OCI-LY3 (cell line): Measurements from ENCODE around the gene FCHSD1.

Source experiments
- EZH2phosphoT487 ChIP-seq: fragments of 200-600 bp; shearing (Covaris generic); IDR thresholded peaks from 2 replicates; pipeline ENCODE4 v1.6.1; 2018; ENCODE audit warnings: antibody characterized with exemption, mixed run types, low read depth
- TF ChIP-seq, protein P1 (sequence below): fragments of 200-600, 300-600 bp; sonication (generic); IDR thresholded peaks from 2 replicates; pipeline ENCODE4 v1.5.1; 2014; ENCODE audit warnings: antibody characterized with exemption, low read length, low read depth

DNA sequence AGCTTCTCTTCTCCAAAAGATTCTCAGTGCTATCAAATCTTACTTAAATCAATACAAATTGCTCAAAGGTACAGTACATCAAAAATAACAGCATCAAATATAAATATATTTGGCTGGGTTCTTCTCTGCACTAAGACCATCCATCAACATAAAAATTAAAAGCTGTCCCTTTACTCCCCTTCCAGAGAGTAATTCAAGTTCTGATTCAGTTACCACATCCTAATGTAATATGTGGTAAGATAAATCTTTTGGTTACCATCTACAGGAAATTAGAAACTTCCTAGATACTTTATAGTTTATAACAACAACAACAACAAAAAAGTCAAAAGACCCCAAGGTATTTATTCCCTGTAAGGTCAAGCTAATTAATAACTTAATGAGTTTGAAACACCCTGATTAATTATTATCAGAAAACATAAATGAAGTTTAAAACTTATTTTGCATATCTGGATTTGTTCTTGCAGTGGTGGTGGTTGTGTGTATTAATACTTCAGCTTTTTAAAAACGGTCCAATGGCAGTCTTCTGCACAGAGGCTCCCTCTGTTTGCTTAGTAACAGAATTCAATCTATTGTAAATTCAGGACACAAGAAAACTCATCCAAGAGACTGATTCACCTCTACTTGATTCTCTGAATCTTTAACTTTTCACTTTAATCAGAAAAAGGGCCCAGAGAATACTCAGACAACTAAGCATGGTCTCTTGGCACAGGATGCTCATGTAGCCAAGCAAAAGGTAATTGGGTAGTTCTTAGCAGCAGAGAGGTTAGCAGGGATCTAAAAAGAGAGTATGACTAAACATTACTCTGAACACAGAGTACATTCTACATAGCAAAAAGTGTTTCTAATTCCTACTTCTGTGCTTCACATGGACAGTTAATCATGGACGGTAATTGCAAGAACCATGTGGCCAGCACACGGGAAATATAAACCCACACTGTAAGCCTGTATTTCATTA, 52.5 kb downstream of the FCHSD1 start:
- TF ChIP-seq, protein P1, sequence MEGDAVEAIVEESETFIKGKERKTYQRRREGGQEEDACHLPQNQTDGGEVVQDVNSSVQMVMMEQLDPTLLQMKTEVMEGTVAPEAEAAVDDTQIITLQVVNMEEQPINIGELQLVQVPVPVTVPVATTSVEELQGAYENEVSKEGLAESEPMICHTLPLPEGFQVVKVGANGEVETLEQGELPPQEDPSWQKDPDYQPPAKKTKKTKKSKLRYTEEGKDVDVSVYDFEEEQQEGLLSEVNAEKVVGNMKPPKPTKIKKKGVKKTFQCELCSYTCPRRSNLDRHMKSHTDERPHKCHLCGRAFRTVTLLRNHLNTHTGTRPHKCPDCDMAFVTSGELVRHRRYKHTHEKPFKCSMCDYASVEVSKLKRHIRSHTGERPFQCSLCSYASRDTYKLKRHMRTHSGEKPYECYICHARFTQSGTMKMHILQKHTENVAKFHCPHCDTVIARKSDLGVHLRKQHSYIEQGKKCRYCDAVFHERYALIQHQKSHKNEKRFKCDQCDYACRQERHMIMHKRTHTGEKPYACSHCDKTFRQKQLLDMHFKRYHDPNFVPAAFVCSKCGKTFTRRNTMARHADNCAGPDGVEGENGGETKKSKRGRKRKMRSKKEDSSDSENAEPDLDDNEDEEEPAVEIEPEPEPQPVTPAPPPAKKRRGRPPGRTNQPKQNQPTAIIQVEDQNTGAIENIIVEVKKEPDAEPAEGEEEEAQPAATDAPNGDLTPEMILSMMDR = no peak
- TF ChIP-seq EZH2phosphoT487 = no peak
